Adrenal gland (tissue), 5 donors: ENCODE data around the gene IL6.

Experiments
- POLR2A ChIP-seq, 2 donors: fragments of 450-650 bp; IDR thresholded peaks; one replicate each; pipeline ENCODE4 v1.6.1; 2017; ENCODE audit warnings: antibody characterized with exemption in 2 of 2, mild to moderate bottlenecking in 2 of 2, moderate library complexity in 1 of 2
- TF ChIP-seq, protein P1 (sequence below), 6 experiments: fragments of 450-650 bp in 4 of 6; fragments of 200-600 bp in 2 of 6; sonication (generic) in 1 of 6; IDR thresholded peaks; 1 replicate in 5 of 6; 2 replicates in 1 of 6; pipeline versions ENCODE4 v1.5.1 to v1.8.0; 2016 to 2021; ENCODE audit warnings: antibody characterized with exemption in 6 of 6, mild to moderate bottlenecking in 2 of 6, moderate library complexity in 1 of 6
- donor health status: DM: no; HTN: no; CAD: no.

DNA sequence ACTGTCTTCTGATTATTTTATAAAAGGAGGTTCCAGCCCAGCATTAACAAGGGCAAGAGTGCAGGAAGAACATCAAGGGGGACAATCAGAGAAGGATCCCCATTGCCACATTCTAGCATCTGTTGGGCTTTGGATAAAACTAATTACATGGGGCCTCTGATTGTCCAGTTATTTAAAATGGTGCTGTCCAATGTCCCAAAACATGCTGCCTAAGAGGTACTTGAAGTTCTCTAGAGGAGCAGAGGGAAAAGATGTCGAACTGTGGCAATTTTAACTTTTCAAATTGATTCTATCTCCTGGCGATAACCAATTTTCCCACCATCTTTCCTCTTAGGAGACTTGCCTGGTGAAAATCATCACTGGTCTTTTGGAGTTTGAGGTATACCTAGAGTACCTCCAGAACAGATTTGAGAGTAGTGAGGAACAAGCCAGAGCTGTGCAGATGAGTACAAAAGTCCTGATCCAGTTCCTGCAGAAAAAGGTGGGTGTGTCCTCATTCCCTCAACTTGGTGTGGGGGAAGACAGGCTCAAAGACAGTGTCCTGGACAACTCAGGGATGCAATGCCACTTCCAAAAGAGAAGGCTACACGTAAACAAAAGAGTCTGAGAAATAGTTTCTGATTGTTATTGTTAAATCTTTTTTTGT is 2.3 kb downstream of the IL6 start:
- TF ChIP-seq, protein P1, sequence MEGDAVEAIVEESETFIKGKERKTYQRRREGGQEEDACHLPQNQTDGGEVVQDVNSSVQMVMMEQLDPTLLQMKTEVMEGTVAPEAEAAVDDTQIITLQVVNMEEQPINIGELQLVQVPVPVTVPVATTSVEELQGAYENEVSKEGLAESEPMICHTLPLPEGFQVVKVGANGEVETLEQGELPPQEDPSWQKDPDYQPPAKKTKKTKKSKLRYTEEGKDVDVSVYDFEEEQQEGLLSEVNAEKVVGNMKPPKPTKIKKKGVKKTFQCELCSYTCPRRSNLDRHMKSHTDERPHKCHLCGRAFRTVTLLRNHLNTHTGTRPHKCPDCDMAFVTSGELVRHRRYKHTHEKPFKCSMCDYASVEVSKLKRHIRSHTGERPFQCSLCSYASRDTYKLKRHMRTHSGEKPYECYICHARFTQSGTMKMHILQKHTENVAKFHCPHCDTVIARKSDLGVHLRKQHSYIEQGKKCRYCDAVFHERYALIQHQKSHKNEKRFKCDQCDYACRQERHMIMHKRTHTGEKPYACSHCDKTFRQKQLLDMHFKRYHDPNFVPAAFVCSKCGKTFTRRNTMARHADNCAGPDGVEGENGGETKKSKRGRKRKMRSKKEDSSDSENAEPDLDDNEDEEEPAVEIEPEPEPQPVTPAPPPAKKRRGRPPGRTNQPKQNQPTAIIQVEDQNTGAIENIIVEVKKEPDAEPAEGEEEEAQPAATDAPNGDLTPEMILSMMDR (IDR thresholded peaks at IDR 0.05), result no peak
- TF ChIP-seq POLR2A (IDR thresholded peaks at IDR 0.05), result no peak
